Skeletal muscle cell (primary cell): ENCODE measurements around the gene NAE1.
"Not testable (repeated sequence)": the region's sequence is repeated elsewhere in the genome, so short reads cannot be mapped to it uniquely, and the experiment has no call there.

Experiments used
- DNase-seq: peaks from one replicate; pipeline ENCODE4 v3.0.0-alpha.2; 2010; ENCODE audit warnings: low read depth
- H3K4me3 ChIP-seq: 2 replicates; pipeline ENCODE4 v1.5.1; 2011; ENCODE audit warnings: low read depth, mild to moderate bottlenecking, control low read depth, low read length, moderate library complexity

NAE1 gene

GRCh38 chr16:66814734-66815133 is 16.0 kb downstream of the NAE1 start:
- no peak overlapping the region for H3K4me3 ChIP-seq
- DNase-seq = no peak

GRCh38 chr16:66811043-66811442 is 19.7 kb downstream of the NAE1 start:
- no peak for DNase-seq
- H3K4me3 ChIP-seq = no peak overlapping the region

- no peak overlapping the region for H3K4me3 ChIP-seq
- no peak for DNase-seq
Measured at GRCh38 chr16:66810391-66810790, 20.4 kb downstream of the NAE1 start.

- no peak overlapping the region for H3K4me3 ChIP-seq
- no peak for DNase-seq
Measured at GRCh38 chr16:66809765-66810164, 21.0 kb downstream of the NAE1 start.

GRCh38 chr16:66802159-66802558 is 28.6 kb downstream of the NAE1 start:
- no peak for DNase-seq
- no peak overlapping the region for H3K4me3 ChIP-seq

GRCh38 chr16:66801320-66802105 is 29.3 kb downstream of the NAE1 start, which contains the start of gene TERB1:
TSS of gene TERB1 (minus strand) at chr16:66801584. CDS start at chr16:66796798, 4,786 bp downstream.
- no peak within 1 kb of the TSS for H3K4me3 ChIP-seq
- DNase-seq = no peak

- H3K4me3 ChIP-seq = no peak overlapping the region
- DNase-seq = no peak
Measured at GRCh38 chr16:66800856-66801255, 29.9 kb downstream of the NAE1 start.

GRCh38 chr16:66798161-66798560 is 32.6 kb downstream of the NAE1 start:
- DNase-seq = no peak
- H3K4me3 ChIP-seq = no peak overlapping the region

GRCh38 chr16:66793984-66794383 is 36.8 kb downstream of the NAE1 start:
- DNase-seq, H3K4me3 ChIP-seq: not testable (repeated sequence)

- no peak for DNase-seq
- no peak overlapping the region for H3K4me3 ChIP-seq
Measured at GRCh38 chr16:66790130-66790733, 40.5 kb downstream of the NAE1 start.

- H3K4me3 ChIP-seq = no peak overlapping the region
- DNase-seq = no peak
Measured at GRCh38 chr16:66787427-66787826, 43.3 kb downstream of the NAE1 start.

GRCh38 chr16:66786551-66786950 is 44.2 kb downstream of the NAE1 start:
- no peak for DNase-seq
- no peak overlapping the region for H3K4me3 ChIP-seq

GRCh38 chr16:66776457-66776856 is 54.3 kb downstream of the NAE1 start:
- H3K4me3 ChIP-seq = no peak overlapping the region
- DNase-seq = no peak

GRCh38 chr16:66774981-66775380 is 55.8 kb downstream of the NAE1 start:
- H3K4me3 ChIP-seq = no peak overlapping the region
- no peak for DNase-seq

- no peak overlapping the region for H3K4me3 ChIP-seq
- no peak for DNase-seq
Measured at GRCh38 chr16:66758086-66758485, 72.7 kb downstream of the NAE1 start.

GRCh38 chr16:66754819-66755218 is 76.0 kb downstream of the NAE1 start:
- DNase-seq = no peak
- H3K4me3 ChIP-seq = no peak overlapping the region

GRCh38 chr16:66754211-66754610 is 76.6 kb downstream of the NAE1 start:
- DNase-seq = no peak
- H3K4me3 ChIP-seq = no peak overlapping the region

- DNase-seq = no peak
- no peak overlapping the region for H3K4me3 ChIP-seq
Measured at GRCh38 chr16:66752958-66753357, 77.8 kb downstream of the NAE1 start.
